ENCODE data around the gene FAM217A.

Gene FAM217A

GRCh38 chr6:4023240-4023639 is 55.7 kb downstream of the FAM217A start:
- in situ Hi-C loops (cut with MboI; ENCODE audit: low sequenced_read_pairs) = loop anchor here (25.0 kb wide), 1 partner anchor 761 kb away; the partner anchor contains the start of gene PSMG4

GRCh38 chr6:4021854-4022695 is 56.9 kb downstream of the FAM217A start:
- in situ Hi-C loops (cut with MboI; ENCODE audit: low sequenced_read_pairs) = loop anchor here (25.0 kb wide), 1 partner anchor 760 kb away; the partner anchor contains the start of gene PSMG4

- in situ Hi-C loops (cut with MboI; ENCODE audit: low sequenced_read_pairs) = loop anchor here (25.0 kb wide), 1 partner anchor 759 kb away; the partner anchor contains the start of gene PSMG4
Observed at GRCh38 chr6:4021133-4021853, 57.6 kb downstream of the FAM217A start.

DNA sequence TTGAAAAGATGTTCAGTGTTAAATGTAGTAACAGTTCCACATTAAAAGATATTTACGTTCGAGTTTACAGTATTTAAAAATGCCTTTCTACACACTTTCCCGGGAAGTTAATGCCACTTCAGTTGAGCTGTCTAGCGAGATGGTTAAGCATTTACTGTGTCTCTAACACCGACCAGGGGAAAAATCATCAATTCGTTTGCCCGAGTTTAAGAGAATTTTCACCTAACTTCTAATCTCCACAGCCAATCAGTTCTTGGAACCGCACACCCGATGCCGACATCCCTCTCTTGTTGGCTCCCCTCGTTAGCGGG is 58.2 kb downstream of the FAM217A start:
- in situ Hi-C loops (cut with MboI; ENCODE audit: low sequenced_read_pairs) = loop anchor here (25.0 kb wide), 1 partner anchor 758 kb away; the partner anchor contains the start of gene PSMG4

GRCh38 chr6:4018924-4019236 is 60.1 kb downstream of the FAM217A start:
- in situ Hi-C loops (cut with MboI; ENCODE audit: low sequenced_read_pairs) = loop anchor here (25.0 kb wide), 1 partner anchor 757 kb away; the partner anchor contains the start of gene PSMG4
